GM04504 (cell line): Measurements from ENCODE around the gene METTL9.
"Not testable (repeated sequence)": the region's sequence is repeated elsewhere in the genome, so short reads cannot be mapped to it uniquely, and the experiment has no call there.

Source experiments
- DNase-seq: peaks from one replicate; pipeline ENCODE4 v3.0.0-alpha.2; 2012; ENCODE audit warnings: low read depth

The METTL9 gene

DNA sequence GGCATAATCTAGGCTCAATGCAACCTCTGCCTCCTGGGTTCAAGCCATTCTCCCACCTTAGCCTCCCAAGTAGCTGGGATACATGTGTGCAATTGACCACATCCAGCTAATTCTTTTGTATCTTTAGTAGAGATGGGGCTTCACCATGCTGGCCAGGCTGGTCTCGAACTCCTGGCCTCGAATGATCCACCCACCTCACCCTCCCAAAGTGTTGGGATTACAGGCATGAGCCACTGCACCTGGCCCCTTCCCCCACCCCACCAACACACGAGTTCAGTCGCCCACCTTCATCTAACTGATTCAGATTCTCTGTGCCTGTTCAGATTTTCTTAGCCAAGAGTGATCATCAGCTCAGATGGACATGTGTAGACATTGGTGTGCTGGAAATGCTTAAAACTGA lies 25.0 kb upstream of the METTL9 start:
- no peak for DNase-seq

DNA sequence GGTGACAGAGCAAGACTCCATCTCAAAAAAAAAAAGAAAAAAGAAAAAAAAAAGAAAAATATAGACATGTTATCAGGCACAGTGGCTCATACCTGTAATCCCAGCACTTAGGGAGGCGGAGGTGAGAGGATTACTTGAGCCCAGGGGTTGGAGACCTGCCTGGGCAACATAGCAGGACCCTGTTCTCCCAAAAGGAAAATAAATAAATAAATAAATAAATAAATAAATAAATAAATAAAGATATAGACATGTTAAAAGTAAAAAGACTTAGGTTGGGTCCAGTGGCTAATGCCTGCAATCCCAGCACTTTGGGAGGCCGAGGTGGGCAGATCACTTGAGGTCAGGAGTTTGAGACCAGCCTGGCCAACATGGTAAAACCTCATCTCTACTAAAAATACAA lies 23.1 kb upstream of the METTL9 start:
- DNase-seq: not testable (repeated sequence)

DNA sequence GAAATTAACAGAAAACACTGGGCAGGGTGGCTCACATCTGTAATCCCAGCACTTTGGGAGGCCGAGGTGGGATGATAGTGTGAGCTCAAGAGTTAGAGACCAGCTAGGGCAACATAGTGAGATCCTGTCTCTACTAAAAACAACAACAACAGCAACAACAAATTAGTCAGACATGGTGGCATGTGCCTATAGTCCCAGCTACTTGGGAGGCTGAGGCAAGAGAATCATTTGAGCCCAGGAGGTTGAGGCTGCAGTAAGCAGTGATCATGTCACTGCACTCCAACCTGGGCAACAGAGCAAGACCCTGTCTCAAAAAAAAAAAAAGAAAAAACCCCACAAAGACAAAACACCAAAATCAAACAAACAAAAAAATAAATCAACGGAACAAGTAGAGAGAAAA lies 21.9 kb upstream of the METTL9 start:
- not testable (repeated sequence) for DNase-seq

GRCh38 chr16:21578311-21578710 lies 21.1 kb upstream of the METTL9 start:
- not testable (repeated sequence) for DNase-seq

- DNase-seq: not testable (repeated sequence)
Measured at GRCh38 chr16:21580131-21580530, 19.2 kb upstream of the METTL9 start.

- no peak for DNase-seq
Measured at GRCh38 chr16:21580807-21581206, 18.6 kb upstream of the METTL9 start.

GRCh38 chr16:21584817-21585216 lies 14.6 kb upstream of the METTL9 start:
- no peak for DNase-seq

- DNase-seq: not testable (repeated sequence)
Measured at GRCh38 chr16:21588593-21588992, 10.8 kb upstream of the METTL9 start.

DNA sequence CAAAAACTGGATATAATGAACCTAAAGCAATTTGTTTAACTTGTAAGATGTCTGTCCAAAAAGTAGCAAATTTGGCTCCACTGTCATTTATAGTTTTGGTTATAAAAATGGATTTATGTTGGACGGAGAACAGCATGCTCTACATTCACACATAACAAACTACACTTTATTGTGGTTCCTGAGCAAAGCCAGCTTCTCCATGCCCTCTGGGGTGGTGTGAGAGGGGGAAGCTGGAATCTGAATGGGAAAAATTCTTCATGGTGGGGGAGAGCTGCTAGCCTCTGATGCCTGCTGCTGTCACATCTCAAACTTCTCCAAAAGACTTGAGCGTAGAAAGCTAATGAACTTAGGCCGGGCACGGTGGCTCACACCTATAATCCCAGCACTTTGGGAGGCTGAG lies 9.8 kb upstream of the METTL9 start:
- DNase-seq: no peak

DNA sequence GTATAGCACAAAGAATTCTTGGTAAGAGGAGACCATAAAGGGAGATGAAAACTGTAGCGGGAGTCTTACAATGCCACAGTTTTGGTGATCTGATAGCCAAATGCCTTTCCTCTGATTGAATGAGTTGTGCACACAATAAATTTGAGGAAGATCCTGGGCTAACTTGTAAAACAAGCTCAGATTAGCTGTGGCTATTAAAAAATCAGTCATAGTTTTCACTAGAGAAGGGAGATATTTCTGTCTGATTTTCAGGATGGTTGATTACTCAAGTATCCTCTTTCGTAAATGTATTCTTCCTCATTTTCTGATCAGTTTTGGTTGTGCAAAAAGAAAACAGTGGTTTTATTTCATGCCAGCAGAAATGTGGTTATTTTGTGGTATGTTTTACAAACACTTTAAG lies 9.1 kb upstream of the METTL9 start:
- DNase-seq: no peak

DNA sequence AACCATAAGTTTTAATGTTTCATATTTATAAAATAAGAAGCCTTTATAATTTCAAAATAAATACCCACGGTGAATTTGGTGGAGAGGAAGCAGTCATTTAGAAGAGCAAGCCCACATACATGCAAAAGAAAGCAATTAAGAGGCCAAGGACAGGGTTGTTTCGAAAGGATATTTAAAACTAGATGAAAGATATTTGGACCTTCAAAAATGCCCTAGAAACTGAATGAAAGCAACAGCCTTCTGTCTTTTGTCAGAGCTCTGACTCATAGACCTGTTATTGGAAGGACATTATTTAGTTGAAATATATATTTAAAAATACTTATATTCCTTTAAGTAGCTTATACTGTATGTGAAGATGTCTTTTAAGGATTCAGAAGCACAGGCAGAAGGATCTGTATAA lies 8.6 kb upstream of the METTL9 start:
- DNase-seq: no peak

DNA sequence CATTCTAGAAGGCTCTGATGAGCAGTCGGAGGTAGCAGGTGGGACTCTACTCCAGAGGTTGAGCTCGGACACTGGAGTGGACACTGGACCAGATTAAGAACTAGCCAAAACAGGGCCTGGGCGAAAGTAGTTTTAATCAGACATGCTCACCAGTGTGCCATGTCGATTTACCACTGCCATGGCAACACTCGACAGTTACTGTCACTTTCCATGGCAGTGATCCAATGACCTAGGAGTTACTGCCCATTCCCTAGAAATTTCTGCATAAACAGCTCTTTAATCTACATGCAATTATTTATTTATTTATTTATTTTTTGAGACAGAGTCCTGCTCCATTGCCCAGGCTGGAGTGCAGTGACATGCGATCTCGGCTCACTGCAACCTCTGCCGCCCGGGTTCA lies 7.2 kb upstream of the METTL9 start:
- DNase-seq: no peak

DNA sequence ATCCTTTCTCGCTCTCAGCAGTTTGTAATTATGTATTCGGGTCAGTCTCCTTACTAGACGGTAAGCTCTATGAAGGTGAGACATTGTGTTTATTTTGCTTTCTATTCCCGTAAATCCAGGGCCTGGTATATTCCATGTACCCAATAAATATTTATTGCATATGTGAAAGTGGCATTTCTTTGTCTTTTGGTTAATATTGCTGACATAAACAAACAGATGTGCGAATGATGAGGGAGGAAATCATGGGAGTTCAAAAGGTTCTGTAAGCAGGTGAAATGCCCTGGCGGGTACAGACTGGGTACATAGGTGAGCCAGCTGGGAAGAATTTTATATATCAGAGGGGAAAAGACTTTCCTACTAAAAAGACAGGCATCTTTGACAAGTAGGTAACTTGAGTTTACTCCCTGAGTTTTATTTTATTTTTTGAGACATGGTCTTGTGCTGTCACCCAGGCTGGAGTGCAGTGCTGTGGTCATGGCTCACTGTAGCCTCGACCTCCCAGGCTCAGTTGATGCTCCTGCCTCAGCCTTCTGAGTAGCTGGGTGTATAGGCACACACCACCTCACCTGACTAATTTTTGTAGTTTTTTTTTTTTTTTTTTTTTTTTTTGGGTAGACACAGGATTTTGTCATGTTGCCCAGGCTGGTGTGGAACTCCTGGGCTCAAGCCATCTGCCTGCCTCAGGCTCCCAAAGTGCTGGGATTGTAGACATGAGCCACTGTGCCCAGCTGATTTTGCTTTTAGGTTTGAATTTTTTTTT lies 5.7 kb upstream of the METTL9 start:
- DNase-seq: no peak

- DNase-seq: no peak
Measured at GRCh38 chr16:21597561-21598030, 1.8 kb upstream of the METTL9 start.

- no peak for DNase-seq
Measured at GRCh38 chr16:21598206-21598605, 1.2 kb upstream of the METTL9 start.

DNA sequence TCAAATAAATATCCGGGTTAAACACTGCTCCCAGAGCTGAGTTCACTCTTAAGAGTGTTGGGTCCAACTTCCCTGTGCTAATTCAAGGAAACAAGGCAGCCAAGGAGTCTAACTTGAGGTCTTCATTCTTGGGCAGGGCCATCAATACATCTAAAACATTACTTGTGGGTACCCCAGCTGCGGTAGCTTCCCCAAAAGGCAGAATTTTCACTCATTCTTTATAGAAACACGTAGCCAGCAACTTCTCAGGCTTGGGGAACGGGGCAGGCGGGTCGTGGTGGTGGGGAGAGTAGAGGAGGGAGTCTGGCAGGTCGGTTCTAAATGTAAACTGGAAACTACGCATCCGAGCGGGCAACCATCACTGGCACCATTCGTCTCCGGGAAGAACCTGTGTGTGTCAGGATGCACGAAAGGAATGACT lies 666 bp upstream of the METTL9 start:
- DNase-seq: no peak

GRCh38 chr16:21600031-21600773 lies 825 bp downstream of the METTL9 start:
- DNase-seq: no peak

DNA sequence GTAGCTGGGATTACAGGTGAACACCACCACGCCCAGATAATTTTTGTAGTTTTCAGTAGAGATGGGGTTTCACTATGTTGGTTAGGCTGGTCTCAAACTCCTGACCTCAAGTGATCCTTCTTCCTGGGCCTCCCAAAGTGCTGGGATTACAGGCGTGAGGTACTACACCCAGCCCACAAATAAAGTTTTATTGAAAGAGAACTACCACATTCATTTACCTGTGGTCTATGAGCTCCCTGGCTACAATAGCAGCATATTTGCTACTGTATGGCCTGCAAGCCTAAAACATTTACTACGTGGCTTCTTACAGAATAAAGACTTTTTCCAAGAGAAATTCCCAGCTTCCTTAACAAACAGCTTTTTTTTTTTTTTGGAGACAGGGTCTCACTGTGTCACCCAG lies 3.4 kb downstream of the METTL9 start:
- no peak for DNase-seq

DNA sequence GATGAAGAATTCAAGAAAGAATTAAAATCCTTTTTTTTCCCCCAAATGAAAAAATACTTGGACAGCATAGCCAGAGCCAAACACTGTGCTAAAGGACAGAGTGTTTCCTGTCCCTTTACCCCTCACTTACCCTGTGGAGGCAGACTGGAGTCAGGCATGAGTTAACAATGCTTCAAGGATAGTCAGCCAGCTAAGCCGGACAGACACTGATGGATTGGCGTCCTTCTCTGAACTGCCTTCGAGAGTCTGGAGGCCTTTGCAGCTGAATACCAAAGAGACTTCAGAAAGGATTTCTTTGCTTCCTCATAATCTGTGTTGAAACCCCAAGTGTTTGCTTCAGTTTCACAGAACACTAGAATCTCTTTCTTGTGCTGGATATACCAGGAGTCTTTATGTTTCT lies 4.6 kb downstream of the METTL9 start:
- no peak for DNase-seq

GRCh38 chr16:21605848-21606247 lies 6.5 kb downstream of the METTL9 start:
- DNase-seq: not testable (repeated sequence)

GRCh38 chr16:21608639-21609328 lies 9.4 kb downstream of the METTL9 start:
- no peak for DNase-seq

- DNase-seq: no peak
Measured at GRCh38 chr16:21610006-21610544, 10.7 kb downstream of the METTL9 start.

- no peak for DNase-seq
Measured at GRCh38 chr16:21610766-21611165, 11.4 kb downstream of the METTL9 start.
